RWPE1 (cell line): Measurements from ENCODE around the gene SMC2.
A peak's percentile ranks its signal among the peaks of the same experiment; 100 is the strongest.

Experiments used
- CTCF ChIA-PET: fragments of 350-600 bp; sonication (Branson Sonifier 250); formaldehyde crosslinking; extraction: SDS; loops from one replicate; lab custom pipeline; 2021; lab: Yijun Ruan, JAX
- POLR2A ChIA-PET: fragments of 400-600 bp; formaldehyde crosslinking; extraction: SDS; loops from one replicate; lab custom pipeline; 2020; ENCODE audit warnings: antibody characterized with exemption; ENCODE audit not compliant: low non-redundant PET; lab: Yijun Ruan, JAX
- DNase-seq: peaks from one replicate; pipeline ENCODE4 v3.0.0; 2012; ENCODE audit warnings: low spot score
- H3K27ac ChIP-seq: fragments of 450-650 bp; 2 replicates; pipeline ENCODE4 v1.5.1; 2017
- TF ChIP-seq, protein P1 (sequence below): fragments of 450-650 bp; conservative IDR thresholded peaks from 2 replicates; pipeline ENCODE4 v1.5.1; 2017; ENCODE audit warnings: low read depth, mild to moderate bottlenecking

The SMC2 gene

GRCh38 chr9:104074876-104075275, 19.2 kb upstream of the SMC2 start:
- no peak overlapping the region for H3K27ac ChIP-seq
- DNase-seq: peak; percentile 82
- POLR2A ChIA-PET: no interaction called here
- TF ChIP-seq, protein P1, sequence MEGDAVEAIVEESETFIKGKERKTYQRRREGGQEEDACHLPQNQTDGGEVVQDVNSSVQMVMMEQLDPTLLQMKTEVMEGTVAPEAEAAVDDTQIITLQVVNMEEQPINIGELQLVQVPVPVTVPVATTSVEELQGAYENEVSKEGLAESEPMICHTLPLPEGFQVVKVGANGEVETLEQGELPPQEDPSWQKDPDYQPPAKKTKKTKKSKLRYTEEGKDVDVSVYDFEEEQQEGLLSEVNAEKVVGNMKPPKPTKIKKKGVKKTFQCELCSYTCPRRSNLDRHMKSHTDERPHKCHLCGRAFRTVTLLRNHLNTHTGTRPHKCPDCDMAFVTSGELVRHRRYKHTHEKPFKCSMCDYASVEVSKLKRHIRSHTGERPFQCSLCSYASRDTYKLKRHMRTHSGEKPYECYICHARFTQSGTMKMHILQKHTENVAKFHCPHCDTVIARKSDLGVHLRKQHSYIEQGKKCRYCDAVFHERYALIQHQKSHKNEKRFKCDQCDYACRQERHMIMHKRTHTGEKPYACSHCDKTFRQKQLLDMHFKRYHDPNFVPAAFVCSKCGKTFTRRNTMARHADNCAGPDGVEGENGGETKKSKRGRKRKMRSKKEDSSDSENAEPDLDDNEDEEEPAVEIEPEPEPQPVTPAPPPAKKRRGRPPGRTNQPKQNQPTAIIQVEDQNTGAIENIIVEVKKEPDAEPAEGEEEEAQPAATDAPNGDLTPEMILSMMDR: no peak
- CTCF ChIA-PET: interaction anchor here (0.7 kb wide), 1 partner anchor 650 kb away, joined by 3 read pairs; no protein-coding TSS in a partner anchor

DNA sequence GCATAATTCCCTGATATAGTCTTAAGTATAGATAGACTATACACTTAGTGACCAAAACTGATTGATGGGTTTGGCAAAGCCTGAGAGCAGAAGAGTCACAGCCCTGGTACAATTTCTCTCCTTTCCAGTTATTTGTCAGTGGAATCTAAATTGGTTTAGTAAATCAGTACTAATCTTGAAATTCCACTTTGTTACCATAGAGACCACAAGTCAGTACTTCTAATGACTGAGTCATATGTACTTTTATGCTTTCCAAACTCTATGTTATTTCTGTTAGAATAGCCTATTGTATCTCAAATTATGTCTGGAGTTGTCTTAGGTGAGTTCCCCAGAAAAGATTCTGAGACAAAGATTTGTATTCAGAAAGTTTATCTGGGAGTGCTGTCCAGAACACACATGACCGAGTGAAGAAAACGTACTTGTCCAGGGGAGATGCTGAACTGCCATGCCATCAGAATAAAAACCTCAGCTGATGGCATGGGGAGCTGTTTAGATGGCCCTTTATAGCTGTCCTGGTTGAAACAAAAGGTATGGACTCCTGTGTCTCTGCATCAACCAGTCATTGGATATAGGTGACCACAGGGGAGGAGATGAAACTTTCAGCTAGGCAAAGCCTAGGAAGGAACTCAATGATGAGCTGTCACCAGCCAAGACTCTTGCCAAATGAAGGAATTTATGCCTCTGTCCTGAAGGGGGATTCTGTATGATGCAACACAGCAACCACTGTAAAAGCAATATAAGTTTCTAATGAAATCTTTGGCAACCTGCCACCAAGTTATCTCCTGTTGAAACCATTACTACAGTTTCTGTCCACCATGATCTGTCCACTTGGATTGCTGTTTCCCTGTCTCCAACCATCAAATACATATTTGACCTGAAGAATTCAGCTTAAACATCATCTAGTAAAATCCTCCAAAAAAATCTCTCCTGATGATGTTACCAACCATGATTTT, 18.0 kb upstream of the SMC2 start:
- DNase-seq: peak; percentile 74
- ChIA-PET POLR2A (interaction anchor here (1.6 kb wide), 1 partner anchor 17 kb away, joined by 4 read pairs; no protein-coding TSS in a partner anchor), CTCF (interaction anchor here (0.6 to 0.7 kb wide), 5 partner anchors 17 to 1372 kb away, joined by 3 to 5 read pairs (median 4); partner anchors contain the start of gene SMC2)
- TF ChIP-seq, protein P1: 0 out of 2 replicates have a peak, but pooled peaks have one; percentile 21
- H3K27ac ChIP-seq: peak overlapping the region; percentile 58; the same call in 1 of the 2 replicates

DNA sequence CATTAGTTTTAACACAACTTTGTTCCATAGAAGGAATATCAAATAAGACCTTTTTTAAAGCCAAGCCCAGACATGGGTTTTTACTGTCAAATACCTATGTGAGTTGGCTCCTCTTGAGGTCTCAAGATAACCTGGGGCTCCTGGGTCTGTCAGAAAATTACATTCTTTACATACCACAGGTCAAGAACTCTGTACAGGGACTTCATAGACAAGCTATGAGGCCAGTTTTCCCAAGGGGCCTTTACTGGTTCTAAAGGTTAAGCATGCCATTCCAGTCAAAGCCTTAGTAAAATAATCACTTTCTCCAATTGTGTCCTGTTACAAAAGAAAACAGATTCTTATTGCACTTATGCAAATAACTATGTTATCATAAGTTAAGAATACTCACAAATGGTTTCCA, 15.5 kb upstream of the SMC2 start:
- DNase-seq: no peak
- CTCF ChIA-PET: no interaction called here

DNA sequence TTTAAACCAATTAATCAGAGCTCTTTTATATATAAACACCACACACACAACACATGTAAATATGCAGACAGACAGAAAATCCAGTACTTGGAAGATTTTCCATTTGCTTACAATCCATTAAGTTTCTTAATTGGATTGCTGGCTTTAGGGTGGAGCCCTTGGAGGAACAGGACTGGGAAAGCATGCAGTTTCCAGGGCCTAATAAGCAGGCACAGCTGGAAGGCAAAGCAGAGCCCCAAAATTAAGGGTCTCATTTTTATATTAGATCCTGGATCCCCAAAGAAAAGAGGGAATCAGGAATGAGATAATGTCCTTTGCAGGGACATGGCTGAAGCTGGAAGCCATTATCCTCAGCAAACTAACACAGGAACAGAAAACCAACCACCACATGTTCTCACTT, 13.1 kb upstream of the SMC2 start:
- ChIA-PET POLR2A (no interaction called here), CTCF (interaction anchor here (1.5 kb wide), 1 partner anchor 9 kb away, joined by 4 read pairs; no protein-coding TSS in a partner anchor)
- H3K27ac ChIP-seq: no peak overlapping the region
- DNase-seq: no peak
- TF ChIP-seq, protein P1: no peak

More for the DNA sequence above, 15.5 kb upstream of the SMC2 start:
- H3K27ac ChIP-seq: no peak overlapping the region
- TF ChIP-seq, protein P1: no peak
- POLR2A ChIA-PET: no interaction called here

- POLR2A ChIA-PET: no interaction called here
- H3K27ac ChIP-seq: no peak overlapping the region
- no peak for DNase-seq
- TF ChIP-seq, protein P1: no peak
- CTCF ChIA-PET: interaction anchor here (1.5 kb wide), 1 partner anchor 8 kb away, joined by 4 read pairs; no protein-coding TSS in a partner anchor
Measured at GRCh38 chr9:104082168-104082567, 11.9 kb upstream of the SMC2 start.

DNA sequence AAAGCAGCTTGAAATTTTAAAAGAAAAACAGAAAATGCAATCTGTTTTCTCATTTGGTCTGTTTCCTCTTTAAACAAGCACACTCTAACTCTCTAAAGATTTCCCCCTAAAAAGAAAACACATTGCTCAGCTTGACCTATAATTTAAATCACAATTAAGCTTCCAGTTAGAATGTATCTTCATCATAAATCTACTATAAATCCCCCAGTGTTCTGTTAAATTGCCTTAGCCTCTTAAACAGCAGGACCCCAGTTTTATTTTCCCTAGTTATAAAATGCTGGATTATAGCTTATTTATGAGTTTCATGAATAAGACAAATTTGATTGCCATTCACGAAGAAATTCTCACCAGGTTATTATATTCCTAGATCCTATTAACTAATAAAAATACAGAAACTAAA, 8.6 kb upstream of the SMC2 start:
- DNase-seq: no peak
- H3K27ac ChIP-seq: no peak overlapping the region
- ChIA-PET POLR2A (no interaction called here), CTCF (no interaction called here)
- TF ChIP-seq, protein P1: no peak
